ENCODE data around the gene TNFRSF25. TPM values are rescaled to one million over a fixed set of nuclear protein-coding genes. Genes with fewer than 3 reads are reported as not detected.

Gene TNFRSF25
- total and polyA plus RNA-seq, 4 donors = 9.5 to 37.5 (median 21.4) TPM

GRCh38 chr1:6423321-6423999 lies 42.5 kb downstream of the TNFRSF25 start:
- Histone ChIP-seq H3K9me3 (ENCODE audit: control insufficient read depth, insufficient read depth, low read length) (no peaks in the 10 kb centered on the region), H3K4me1 (ENCODE audit: control insufficient read depth, insufficient read depth, low read length) (peaks cover 39% of the 10 kb centered on the region), H3K4me3 (ENCODE audit: low read depth, low read length) (no peak overlapping the region), H3K27ac (ENCODE audit: low read depth, low read length) (no peak overlapping the region), H3K27me3 (ENCODE audit: control insufficient read depth, insufficient read depth, low read length) (peaks cover 75% of the 10 kb centered on the region), H3K36me3 (ENCODE audit: control insufficient read depth, insufficient read depth, low read length) (no peaks in the 10 kb centered on the region)
- peak in 1 of 6 donors; percentile 71 for DNase-seq (ENCODE audit: low read depth in 4 of 6, low spot score in 6 of 6)
- WGBS (ENCODE audit: insufficient coverage) = 10% methylated on average over 22 of the region's 24 CpGs

DNA sequence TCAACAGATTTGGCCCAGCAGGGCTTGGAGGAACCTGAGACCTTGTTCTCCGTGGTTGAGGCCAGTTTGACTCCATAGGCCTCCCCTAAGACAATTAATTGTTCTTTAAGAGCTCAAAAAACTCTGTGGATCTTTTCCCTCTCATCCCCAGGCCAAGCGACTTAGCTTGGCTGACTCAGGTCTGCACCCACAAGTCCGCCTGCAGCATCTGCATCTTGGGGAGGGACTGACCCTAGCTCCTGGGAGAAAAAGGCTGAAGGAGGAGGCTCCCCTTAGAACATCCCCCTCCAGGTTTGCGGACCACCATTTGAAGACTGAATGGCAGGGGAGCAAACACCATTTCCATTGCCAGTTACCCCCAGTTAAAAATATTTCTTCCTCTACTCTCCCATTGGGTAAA lies 44.7 kb downstream of the TNFRSF25 start:
- Histone ChIP-seq H3K27ac (ENCODE audit: low read depth, low read length) (no peak overlapping the region), H3K4me1 (ENCODE audit: control insufficient read depth, insufficient read depth, low read length) (peaks cover 36% of the 10 kb centered on the region), H3K4me3 (ENCODE audit: low read depth, low read length) (no peak overlapping the region), H3K27me3 (ENCODE audit: control insufficient read depth, insufficient read depth, low read length) (peaks cover 88% of the 10 kb centered on the region), H3K9me3 (ENCODE audit: control insufficient read depth, insufficient read depth, low read length) (no peaks in the 10 kb centered on the region), H3K36me3 (ENCODE audit: control insufficient read depth, insufficient read depth, low read length) (no peaks in the 10 kb centered on the region)
- DNase-seq (ENCODE audit: low read depth in 4 of 6, low spot score in 6 of 6) = no peak
- 45% methylated on average over 1 of the region's 4 CpGs for WGBS (ENCODE audit: insufficient coverage)

DNA sequence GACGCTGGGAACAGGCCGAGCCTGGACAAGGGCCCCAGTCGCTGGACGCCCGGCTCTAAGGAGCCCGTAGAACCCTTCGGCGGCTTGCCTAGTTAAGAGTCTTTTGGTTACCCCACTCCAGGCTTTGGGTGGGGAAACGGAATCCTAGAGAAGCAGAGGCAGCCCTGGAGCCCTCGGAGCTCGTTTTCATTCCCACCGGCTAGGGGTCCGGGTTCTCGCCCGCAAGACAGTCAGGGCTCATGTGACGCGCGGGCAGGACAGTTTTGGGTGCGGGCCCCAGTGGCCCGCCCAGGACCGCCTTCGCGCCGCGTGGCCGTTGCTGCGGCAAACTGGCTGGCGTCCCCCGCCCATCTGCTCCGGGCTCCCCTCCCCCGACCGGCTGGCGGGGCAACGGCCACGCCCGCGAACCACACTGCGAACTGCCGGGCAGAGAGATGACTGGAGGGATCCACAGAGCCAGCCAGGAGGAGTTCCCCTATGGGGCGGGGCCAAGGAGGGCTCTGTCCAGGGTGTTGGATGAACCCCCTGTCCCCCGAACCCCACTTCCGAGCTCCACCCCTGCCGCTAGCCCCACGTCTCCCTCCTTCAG lies 45.4 kb downstream of the TNFRSF25 start:
- WGBS (ENCODE audit: insufficient coverage) = 13% methylated on average over 42 of the region's 44 CpGs
- Histone ChIP-seq H3K4me1 (ENCODE audit: control insufficient read depth, insufficient read depth, low read length) (peaks cover 36% of the 10 kb centered on the region), H3K27me3 (ENCODE audit: control insufficient read depth, insufficient read depth, low read length) (peaks cover 88% of the 10 kb centered on the region), H3K36me3 (ENCODE audit: control insufficient read depth, insufficient read depth, low read length) (no peaks in the 10 kb centered on the region), H3K9me3 (ENCODE audit: control insufficient read depth, insufficient read depth, low read length) (no peaks in the 10 kb centered on the region), H3K4me3 (ENCODE audit: low read depth, low read length) (no peak overlapping the region), H3K27ac (ENCODE audit: low read depth, low read length) (no peak overlapping the region)
- no peak for DNase-seq (ENCODE audit: low read depth in 4 of 6, low spot score in 6 of 6)

DNA sequence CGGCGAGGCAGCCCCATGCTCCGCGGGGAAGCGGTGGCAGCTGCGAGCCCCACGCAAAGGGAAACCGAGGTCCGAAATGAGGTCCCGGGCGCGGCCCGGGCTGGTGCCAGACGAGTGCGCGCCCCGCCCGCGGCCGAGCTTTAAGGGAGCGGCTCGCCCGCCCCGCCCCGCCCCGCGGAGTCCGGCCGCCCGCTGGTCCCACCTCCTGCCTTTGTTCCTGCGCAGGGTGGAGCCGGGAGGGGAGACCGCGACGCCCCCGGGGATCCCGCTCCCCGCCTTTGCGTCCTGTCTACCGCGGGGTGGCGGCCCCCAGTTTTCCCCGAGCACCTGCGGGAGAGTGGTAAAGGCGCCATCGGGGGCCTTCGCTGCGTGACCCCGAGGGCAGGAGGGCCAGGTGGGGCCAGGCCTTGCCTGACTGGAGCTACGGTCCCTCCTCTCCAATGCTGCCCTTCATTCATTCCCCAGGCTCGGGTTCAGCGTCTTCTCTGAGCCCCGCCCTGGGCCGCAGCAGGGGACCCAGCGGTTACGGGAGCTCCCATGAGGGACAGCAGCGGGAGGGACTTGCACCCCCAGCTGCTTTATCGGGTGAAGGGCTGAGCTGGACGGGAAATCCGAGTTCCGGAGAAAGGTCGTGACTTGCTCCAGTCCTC lies 46.0 kb downstream of the TNFRSF25 start, which contains the start of gene HES2:
Gene HES2, minus strand, starts transcription at position 116 of the 650 bp plus-strand sequence. Its CDS starts 99 bp downstream, at position 17.
- Histone ChIP-seq H3K27me3 (ENCODE audit: control insufficient read depth, insufficient read depth, low read length) (peaks cover 88% of the 10 kb centered on the region), H3K4me1 (ENCODE audit: control insufficient read depth, insufficient read depth, low read length) (peaks cover 36% of the 10 kb centered on the region), H3K36me3 (ENCODE audit: control insufficient read depth, insufficient read depth, low read length) (no peaks in the 10 kb centered on the region), H3K9me3 (ENCODE audit: control insufficient read depth, insufficient read depth, low read length) (no peaks in the 10 kb centered on the region), H3K27ac (ENCODE audit: low read depth, low read length) (no peak within 1 kb of the TSS), H3K4me3 (ENCODE audit: low read depth, low read length) (no peak within 1 kb of the TSS)
- no peak for DNase-seq (ENCODE audit: low read depth in 4 of 6, low spot score in 6 of 6)
- under 1% methylated on average over 62 of the region's 62 CpGs for WGBS (ENCODE audit: insufficient coverage)

DNA sequence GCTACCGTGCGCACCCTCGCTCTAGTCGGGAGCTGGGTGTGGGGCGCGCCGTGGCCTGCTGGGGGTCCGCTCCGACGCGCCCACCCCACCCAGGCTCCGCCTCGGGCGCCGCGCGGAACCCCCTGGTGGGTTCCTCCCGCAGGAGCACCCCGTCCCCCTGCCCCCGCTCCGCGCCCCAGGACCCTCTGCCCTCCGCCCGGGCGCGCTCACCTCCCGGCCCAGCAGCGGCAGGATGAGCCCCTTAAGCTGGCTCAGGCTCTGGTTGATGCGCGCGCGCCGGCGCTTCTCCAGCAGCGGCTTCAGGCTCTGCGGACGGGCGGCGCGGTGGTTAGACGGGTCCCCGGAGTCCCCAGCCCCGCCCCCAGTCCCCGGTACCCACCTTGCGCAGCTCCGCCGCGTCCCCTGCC lies 46.6 kb downstream of the TNFRSF25 start:
- Histone ChIP-seq H3K4me3 (ENCODE audit: low read depth, low read length) (no peak overlapping the region), H3K27ac (ENCODE audit: low read depth, low read length) (no peak overlapping the region), H3K36me3 (ENCODE audit: control insufficient read depth, insufficient read depth, low read length) (no peaks in the 10 kb centered on the region), H3K9me3 (ENCODE audit: control insufficient read depth, insufficient read depth, low read length) (no peaks in the 10 kb centered on the region), H3K4me1 (ENCODE audit: control insufficient read depth, insufficient read depth, low read length) (peaks cover 40% of the 10 kb centered on the region), H3K27me3 (ENCODE audit: control insufficient read depth, insufficient read depth, low read length) (peaks cover 92% of the 10 kb centered on the region)
- DNase-seq (ENCODE audit: low read depth in 4 of 6, low spot score in 6 of 6) = no peak
- WGBS (ENCODE audit: insufficient coverage) = under 1% methylated on average over 48 of the region's 48 CpGs

DNA sequence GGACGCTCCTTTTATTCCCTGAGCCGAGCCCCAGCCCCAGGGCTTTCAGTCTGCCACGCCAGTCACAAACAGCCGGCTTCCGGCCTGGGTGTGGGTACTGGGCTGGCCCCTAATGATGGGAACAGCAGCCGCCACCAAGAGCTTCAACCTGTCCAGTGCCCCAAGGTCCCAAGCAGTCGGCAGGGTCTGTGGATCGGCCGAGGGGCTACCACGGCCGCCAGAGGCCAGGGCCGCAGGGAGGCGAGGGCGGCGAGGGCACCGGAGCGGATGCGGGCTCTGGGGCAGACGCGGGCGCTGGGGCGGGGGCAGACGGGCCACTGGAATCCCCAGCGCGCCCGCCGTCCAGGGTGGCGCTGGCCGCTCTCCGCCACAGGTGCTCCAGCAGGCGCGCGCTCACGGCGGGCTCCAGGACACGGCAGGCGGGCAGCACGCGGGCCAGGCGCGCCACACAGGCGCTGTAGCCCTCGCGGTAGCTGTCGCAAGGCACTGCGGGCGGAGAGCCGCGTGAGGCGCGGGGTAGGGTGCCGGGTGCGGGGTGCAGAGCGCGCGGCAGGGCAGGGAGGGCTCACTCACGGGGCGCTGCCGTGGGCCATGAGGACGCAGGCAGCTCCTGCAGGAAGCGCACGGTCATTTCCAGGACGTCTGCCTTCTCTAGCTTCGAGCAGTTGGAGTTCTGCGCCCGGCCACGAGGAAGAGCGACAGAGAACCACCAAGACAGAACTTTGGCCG lies 47.1 kb downstream of the TNFRSF25 start:
- 6% methylated on average over 69 of the region's 69 CpGs for WGBS (ENCODE audit: insufficient coverage)
- no peaks in the 10 kb centered on the region for H3K36me3 ChIP-seq (ENCODE audit: control insufficient read depth, insufficient read depth, low read length)
- H3K4me3 ChIP-seq (ENCODE audit: low read depth, low read length) = no peak overlapping the region
- H3K4me1 ChIP-seq (ENCODE audit: control insufficient read depth, insufficient read depth, low read length) = peaks cover 38% of the 10 kb centered on the region
- no peaks in the 10 kb centered on the region for H3K9me3 ChIP-seq (ENCODE audit: control insufficient read depth, insufficient read depth, low read length)
- no peak overlapping the region for H3K27ac ChIP-seq (ENCODE audit: low read depth, low read length)
- peaks cover 89% of the 10 kb centered on the region for H3K27me3 ChIP-seq (ENCODE audit: control insufficient read depth, insufficient read depth, low read length)
- no peak for DNase-seq (ENCODE audit: low read depth in 4 of 6, low spot score in 6 of 6)

- 79% methylated on average over 5 of the region's 8 CpGs for WGBS (ENCODE audit: insufficient coverage)
- Histone ChIP-seq H3K4me1 (ENCODE audit: control insufficient read depth, insufficient read depth, low read length) (peaks cover 30% of the 10 kb centered on the region), H3K27me3 (ENCODE audit: control insufficient read depth, insufficient read depth, low read length) (peaks cover 82% of the 10 kb centered on the region), H3K27ac (ENCODE audit: low read depth, low read length) (no peak overlapping the region), H3K9me3 (ENCODE audit: control insufficient read depth, insufficient read depth, low read length) (no peaks in the 10 kb centered on the region), H3K36me3 (ENCODE audit: control insufficient read depth, insufficient read depth, low read length) (no peaks in the 10 kb centered on the region), H3K4me3 (ENCODE audit: low read depth, low read length) (no peak overlapping the region)
- no peak for DNase-seq (ENCODE audit: low read depth in 4 of 6, low spot score in 6 of 6)
Observed at GRCh38 chr1:6417961-6418667, 47.9 kb downstream of the TNFRSF25 start.

DNA sequence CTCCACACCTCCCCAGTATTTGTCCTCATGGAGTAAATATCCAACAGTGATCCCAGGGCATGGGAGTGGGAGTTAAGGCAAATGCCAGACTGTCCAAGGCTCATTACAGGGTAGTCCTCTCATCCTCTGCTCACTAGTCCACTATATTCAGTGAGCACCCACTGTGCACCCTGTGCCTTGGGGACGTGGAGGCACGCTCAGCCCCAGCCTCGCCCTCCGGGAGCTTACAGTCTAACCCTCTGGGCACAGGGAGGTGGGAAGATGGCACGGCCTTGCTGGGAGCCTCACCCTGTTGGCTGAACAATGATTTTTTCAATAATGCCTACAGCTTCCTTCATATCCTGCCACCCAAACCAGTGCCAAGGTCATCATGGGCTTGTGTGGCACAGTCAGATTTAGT lies 49.1 kb downstream of the TNFRSF25 start:
- peaks cover 75% of the 10 kb centered on the region for H3K27me3 ChIP-seq (ENCODE audit: control insufficient read depth, insufficient read depth, low read length)
- H3K4me3 ChIP-seq (ENCODE audit: low read depth, low read length) = no peak overlapping the region
- H3K36me3 ChIP-seq (ENCODE audit: control insufficient read depth, insufficient read depth, low read length) = no peaks in the 10 kb centered on the region
- no peak for DNase-seq (ENCODE audit: low read depth in 4 of 6, low spot score in 6 of 6)
- no peaks in the 10 kb centered on the region for H3K9me3 ChIP-seq (ENCODE audit: control insufficient read depth, insufficient read depth, low read length)
- peaks cover 25% of the 10 kb centered on the region for H3K4me1 ChIP-seq (ENCODE audit: control insufficient read depth, insufficient read depth, low read length)
- no peak overlapping the region for H3K27ac ChIP-seq (ENCODE audit: low read depth, low read length)
- 90% methylated on average over 5 of the region's 5 CpGs for WGBS (ENCODE audit: insufficient coverage)

DNA sequence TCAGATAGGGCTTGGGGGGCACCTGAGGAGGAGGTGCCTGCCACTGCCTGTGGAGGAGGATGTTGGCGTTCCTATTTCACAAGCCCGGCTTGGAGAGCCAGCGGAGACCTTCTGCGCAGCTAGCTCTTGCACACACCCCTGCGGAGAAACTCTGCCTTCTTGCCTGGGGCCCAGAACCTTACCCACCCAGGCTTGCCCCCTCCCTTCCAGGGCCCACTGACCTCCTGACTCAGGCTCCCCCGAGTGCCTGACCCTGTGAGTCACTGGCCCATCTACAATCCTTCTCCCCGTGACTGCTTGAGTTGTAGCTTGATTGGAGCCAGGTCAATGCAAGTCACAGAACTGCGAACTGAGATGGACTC lies 49.7 kb downstream of the TNFRSF25 start:
- Histone ChIP-seq H3K27me3 (ENCODE audit: control insufficient read depth, insufficient read depth, low read length) (peaks cover 69% of the 10 kb centered on the region), H3K9me3 (ENCODE audit: control insufficient read depth, insufficient read depth, low read length) (no peaks in the 10 kb centered on the region), H3K27ac (ENCODE audit: low read depth, low read length) (no peak overlapping the region), H3K36me3 (ENCODE audit: control insufficient read depth, insufficient read depth, low read length) (no peaks in the 10 kb centered on the region), H3K4me3 (ENCODE audit: low read depth, low read length) (no peak overlapping the region), H3K4me1 (ENCODE audit: control insufficient read depth, insufficient read depth, low read length) (peaks cover 25% of the 10 kb centered on the region)
- 81% methylated on average over 7 of the region's 8 CpGs for WGBS (ENCODE audit: insufficient coverage)
- no peak for DNase-seq (ENCODE audit: low read depth in 4 of 6, low spot score in 6 of 6)
